Keratinocyte (primary cell): ENCODE measurements around the gene BACH1. TPM values are rescaled to one million over a fixed set of nuclear protein-coding genes. Genes with fewer than 3 reads are reported as not detected.

Source experiments
- DNase-seq: peaks from one replicate; pipeline ENCODE4 v3.0.0-alpha.2; 2011; ENCODE audit warnings: low read depth, missing footprints, low spot score
- FAIRE-seq: peaks from 2 replicates; lab custom pipeline; 2011; peaks lifted over from hg19 to GRCh38; lab: Jason Lieb, UNC
- H2AFZ ChIP-seq: 2 replicates; pipeline ENCODE4 v1.6.0; 2012; ENCODE audit warnings: low read length, control low read depth, inconsistent platforms; ENCODE audit not compliant: control insufficient read depth
- H3K27ac ChIP-seq: 2 replicates; pipeline ENCODE4 v1.5.1; 2011; ENCODE audit warnings: low read length; ENCODE audit not compliant: control insufficient read depth, insufficient read depth
- H3K27me3 ChIP-seq: 3 replicates; pipeline ENCODE4 v1.6.0; 2011; ENCODE audit warnings: low read length; ENCODE audit not compliant: control insufficient read depth, insufficient read depth; ENCODE audit errors: extremely low read depth
- H3K36me3 ChIP-seq, 2 experiments: 2 replicates in 1 of 2; 3 replicates in 1 of 2; pipeline ENCODE4 v1.5.1; 2011; ENCODE audit warnings: low read length in 2 of 2, mild to moderate bottlenecking in 1 of 2; ENCODE audit not compliant: control insufficient read depth in 2 of 2, insufficient read depth in 2 of 2; ENCODE audit errors: extremely low read depth in 1 of 2
- H3K4me1 ChIP-seq: 3 replicates; pipeline ENCODE4 v1.5.1; 2011; ENCODE audit warnings: low read length; ENCODE audit not compliant: control insufficient read depth, insufficient read depth; ENCODE audit errors: extremely low read depth
- H3K4me2 ChIP-seq: 3 replicates; pipeline ENCODE4 v1.6.0; 2011; ENCODE audit warnings: low read depth, low read length; ENCODE audit not compliant: control insufficient read depth, insufficient read depth; ENCODE audit errors: extremely low read depth
- H3K4me3 ChIP-seq, 3 experiments: fragments of 200-600 bp in 1 of 3; sonication (generic) in 1 of 3; 2 replicates in 2 of 3; 3 replicates in 1 of 3; pipeline ENCODE4 v1.5.1; 2011 to 2016; ENCODE audit warnings: low read length in 3 of 3, mild to moderate bottlenecking in 3 of 3, control low read depth in 2 of 3, inconsistent platforms in 1 of 3, low read depth in 1 of 3, mixed read lengths in 1 of 3, mixed run types in 1 of 3, moderate library complexity in 1 of 3; ENCODE audit not compliant: control insufficient read depth in 2 of 3, insufficient read depth in 2 of 3; ENCODE audit errors: extremely low read depth in 1 of 3
- H3K79me2 ChIP-seq: 2 replicates; pipeline ENCODE4 v1.6.0; 2012; ENCODE audit warnings: low read length; ENCODE audit not compliant: control insufficient read depth, insufficient read depth
- H3K9ac ChIP-seq: 3 replicates; pipeline ENCODE4 v1.6.0; 2011; ENCODE audit warnings: low read length; ENCODE audit not compliant: control insufficient read depth, insufficient read depth; ENCODE audit errors: extremely low read depth
- H3K9me1 ChIP-seq: 3 replicates; pipeline ENCODE4 v1.6.0; 2011; ENCODE audit warnings: low read length; ENCODE audit not compliant: control insufficient read depth, insufficient read depth; ENCODE audit errors: extremely low read depth
- H3K9me3 ChIP-seq: 2 replicates; pipeline ENCODE4 v1.5.1; 2012; ENCODE audit warnings: low read depth, low read length; ENCODE audit not compliant: control insufficient read depth
- H4K20me1 ChIP-seq: 3 replicates; pipeline ENCODE4 v1.6.0; 2011; ENCODE audit warnings: low read length; ENCODE audit not compliant: control insufficient read depth, insufficient read depth; ENCODE audit errors: extremely low read depth
- EZH2 ChIP-seq: IDR thresholded peaks from one replicate; pipeline ENCODE4 v1.6.1; 2012; ENCODE audit warnings: inconsistent platforms, mild to moderate bottlenecking, low read length, moderate library complexity
- dilution Hi-C: fragments of 300-500 bp; cut with MboI; formaldehyde crosslinking; loops from one replicate; pipeline ENCODE4 v1.7.0; 2020; ENCODE audit warnings: low sequenced_read_pairs; ENCODE audit not compliant: extremely low pct_ligation_motif_present
- polyA plus RNA-seq, 5 experiments: library from polyadenylated mRNA; depleted of rRNA in 3 of 5; stranded (reverse) in 3 of 5; stranded (forward) in 1 of 5; unstranded in 1 of 5; fragments of >200 nt; gene quantifications; 1 replicate in 1 of 5; 2 replicates in 3 of 5; 3 replicates in 1 of 5; pipeline versions ENCODE4 v1.2.1 to v1.2.3, GENCODE V29; 2011 to 2012; ENCODE audit warnings: missing spikeins in 2 of 5, low read depth in 1 of 5, low replicate concordance in 1 of 5
- TF ChIP-seq, protein P1 (sequence below), 3 experiments: IDR thresholded peaks in 1 of 3; conservative IDR thresholded peaks in 1 of 3; optimal IDR thresholded peaks in 1 of 3; 2 replicates in 2 of 3; 3 replicates in 1 of 3; pipeline versions ENCODE3 to v1.5.1; 2011; ENCODE audit warnings: low read length in 3 of 3, mild to moderate bottlenecking in 3 of 3, moderate library complexity in 2 of 3, control low read depth in 1 of 3, inconsistent platforms in 1 of 3; ENCODE audit not compliant: insufficient read depth in 2 of 3; ENCODE audit errors: extremely low read depth in 1 of 3

BACH1 gene
- polyA plus RNA-seq, 1 donor (not counting 4 experiments of a cell fraction or from before 2014, with no cell fraction given) = 33.1 TPM

DNA sequence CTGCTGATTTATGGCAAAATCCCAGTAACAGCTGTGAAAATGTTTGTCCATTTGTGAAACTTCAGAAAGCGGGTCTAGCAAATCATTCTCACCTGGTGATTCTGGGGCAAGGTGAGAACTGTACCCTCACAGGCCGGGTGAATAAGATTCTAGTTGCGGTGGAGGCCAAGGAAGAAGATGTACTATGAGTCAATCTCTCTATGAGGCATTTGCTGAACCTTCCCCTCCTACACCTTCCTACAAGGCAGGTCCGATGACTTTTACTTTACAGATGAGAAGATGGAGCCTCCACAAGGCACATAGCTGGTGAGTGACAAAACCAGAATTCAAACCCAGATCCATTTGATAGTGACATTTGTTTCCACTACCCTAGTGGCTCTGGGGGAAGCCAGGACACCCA lies 72.7 kb downstream of the BACH1 start:
- Histone ChIP-seq H3K27me3 (no peaks in the 10 kb centered on the region), H3K9me1 (peaks cover 2% of the 10 kb centered on the region), H3K9me3 (no peaks in the 10 kb centered on the region), H3K4me2 (no peak overlapping the region), H3K9ac (no peak overlapping the region), H3K79me2 (no peaks in the 10 kb centered on the region), H3K4me3 (no peak overlapping the region), H4K20me1 (no peaks in the 10 kb centered on the region), H3K27ac (no peak overlapping the region), H2AFZ (no peak overlapping the region), H3K36me3 (peaks cover 2 to 17% of the 10 kb centered on the region in 2 experiments), H3K4me1 (no peaks in the 10 kb centered on the region)
- FAIRE-seq = no peak
- dilution Hi-C loops = no loop called here
- DNase-seq = no peak
- TF ChIP-seq, protein P1, sequence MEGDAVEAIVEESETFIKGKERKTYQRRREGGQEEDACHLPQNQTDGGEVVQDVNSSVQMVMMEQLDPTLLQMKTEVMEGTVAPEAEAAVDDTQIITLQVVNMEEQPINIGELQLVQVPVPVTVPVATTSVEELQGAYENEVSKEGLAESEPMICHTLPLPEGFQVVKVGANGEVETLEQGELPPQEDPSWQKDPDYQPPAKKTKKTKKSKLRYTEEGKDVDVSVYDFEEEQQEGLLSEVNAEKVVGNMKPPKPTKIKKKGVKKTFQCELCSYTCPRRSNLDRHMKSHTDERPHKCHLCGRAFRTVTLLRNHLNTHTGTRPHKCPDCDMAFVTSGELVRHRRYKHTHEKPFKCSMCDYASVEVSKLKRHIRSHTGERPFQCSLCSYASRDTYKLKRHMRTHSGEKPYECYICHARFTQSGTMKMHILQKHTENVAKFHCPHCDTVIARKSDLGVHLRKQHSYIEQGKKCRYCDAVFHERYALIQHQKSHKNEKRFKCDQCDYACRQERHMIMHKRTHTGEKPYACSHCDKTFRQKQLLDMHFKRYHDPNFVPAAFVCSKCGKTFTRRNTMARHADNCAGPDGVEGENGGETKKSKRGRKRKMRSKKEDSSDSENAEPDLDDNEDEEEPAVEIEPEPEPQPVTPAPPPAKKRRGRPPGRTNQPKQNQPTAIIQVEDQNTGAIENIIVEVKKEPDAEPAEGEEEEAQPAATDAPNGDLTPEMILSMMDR (optimal IDR thresholded peaks at IDR 0.05 in 1 of 3, IDR thresholded peaks at IDR 0.05 in 1 of 3, conservative IDR thresholded peaks at IDR 0.05 in 1 of 3; ENCODE audit: extremely low read depth in 1 of 3, insufficient read depth in 2 of 3, low read length in 3 of 3) = no peak
- no peak for TF ChIP-seq EZH2

DNA sequence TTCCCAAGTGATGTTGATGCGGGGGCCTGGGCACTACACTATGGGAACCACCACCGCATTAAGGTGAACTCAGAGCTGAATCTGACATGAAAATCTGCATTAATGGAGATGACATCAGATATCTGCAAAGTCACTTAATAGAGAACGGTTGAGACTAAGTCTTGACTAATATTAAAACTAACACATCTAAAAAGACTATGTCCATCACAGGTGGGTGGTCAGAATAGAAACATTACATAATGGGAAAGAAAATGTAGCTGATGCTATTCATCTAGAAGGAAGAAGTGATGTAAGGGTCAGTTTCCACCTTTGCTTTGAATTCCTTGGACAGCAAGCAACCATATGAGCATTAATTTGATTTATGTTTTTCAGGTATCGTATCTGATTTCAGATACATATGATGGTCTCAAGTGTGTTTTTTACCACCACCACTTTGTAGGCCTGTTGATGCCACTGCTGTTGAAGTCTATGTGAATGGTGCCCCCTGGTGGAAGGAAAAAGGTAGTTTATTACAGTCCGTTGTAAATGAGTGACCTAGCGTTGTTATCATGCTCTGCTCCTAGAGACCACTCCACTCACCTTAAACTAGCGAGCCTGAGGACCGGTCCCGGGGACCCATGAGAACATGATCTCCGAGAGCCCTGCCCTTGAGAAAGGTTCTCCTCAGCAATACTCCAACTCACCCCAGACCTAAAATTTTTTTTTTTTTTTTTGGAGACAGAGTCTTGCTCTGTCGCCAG lies 73.5 kb downstream of the BACH1 start:
- DNase-seq (peak; percentile 46), FAIRE-seq (peak; percentile 90)
- H3K4me2 ChIP-seq = no peak overlapping the region
- peaks cover 0 to 17% of the 10 kb centered on the region in 2 experiments for H3K36me3 ChIP-seq
- dilution Hi-C loops = no loop called here
- H3K27me3 ChIP-seq = no peaks in the 10 kb centered on the region
- H3K79me2 ChIP-seq = no peaks in the 10 kb centered on the region
- no peaks in the 10 kb centered on the region for H4K20me1 ChIP-seq
- H3K27ac ChIP-seq = no peak overlapping the region
- H3K9me1 ChIP-seq = peaks cover 1% of the 10 kb centered on the region
- no peak overlapping the region for H3K9ac ChIP-seq
- H3K4me3 ChIP-seq = no peak overlapping the region
- no peaks in the 10 kb centered on the region for H3K9me3 ChIP-seq
- TF ChIP-seq, protein P1 (optimal IDR thresholded peaks at IDR 0.05 in 1 of 3, IDR thresholded peaks at IDR 0.05 in 1 of 3, conservative IDR thresholded peaks at IDR 0.05 in 1 of 3; ENCODE audit: extremely low read depth in 1 of 3, insufficient read depth in 2 of 3, low read length in 3 of 3) = peak; percentile 60 to 83 (median 62)
- TF ChIP-seq EZH2 = no peak
- H2AFZ ChIP-seq = no peak overlapping the region
- H3K4me1 ChIP-seq = no peaks in the 10 kb centered on the region
